Choroid plexus epithelial cell (primary cell): ENCODE data around the gene PCSK9.

Source experiments
- DNase-seq: peaks from one replicate; pipeline ENCODE4 v3.0.0-alpha.2; 2010; ENCODE audit warnings: low read depth
- H3K4me3 ChIP-seq: 2 replicates; pipeline ENCODE4 v1.5.1; 2011; ENCODE audit warnings: low read depth, mild to moderate bottlenecking, control low read depth, low read length, moderate library complexity
- TF ChIP-seq, protein P1 (sequence below): conservative IDR thresholded peaks from 2 replicates; pipeline ENCODE4 v1.5.1; 2011; ENCODE audit warnings: low read depth, mild to moderate bottlenecking, control low read depth, inconsistent platforms, low read length, moderate library complexity

PCSK9 gene

DNA sequence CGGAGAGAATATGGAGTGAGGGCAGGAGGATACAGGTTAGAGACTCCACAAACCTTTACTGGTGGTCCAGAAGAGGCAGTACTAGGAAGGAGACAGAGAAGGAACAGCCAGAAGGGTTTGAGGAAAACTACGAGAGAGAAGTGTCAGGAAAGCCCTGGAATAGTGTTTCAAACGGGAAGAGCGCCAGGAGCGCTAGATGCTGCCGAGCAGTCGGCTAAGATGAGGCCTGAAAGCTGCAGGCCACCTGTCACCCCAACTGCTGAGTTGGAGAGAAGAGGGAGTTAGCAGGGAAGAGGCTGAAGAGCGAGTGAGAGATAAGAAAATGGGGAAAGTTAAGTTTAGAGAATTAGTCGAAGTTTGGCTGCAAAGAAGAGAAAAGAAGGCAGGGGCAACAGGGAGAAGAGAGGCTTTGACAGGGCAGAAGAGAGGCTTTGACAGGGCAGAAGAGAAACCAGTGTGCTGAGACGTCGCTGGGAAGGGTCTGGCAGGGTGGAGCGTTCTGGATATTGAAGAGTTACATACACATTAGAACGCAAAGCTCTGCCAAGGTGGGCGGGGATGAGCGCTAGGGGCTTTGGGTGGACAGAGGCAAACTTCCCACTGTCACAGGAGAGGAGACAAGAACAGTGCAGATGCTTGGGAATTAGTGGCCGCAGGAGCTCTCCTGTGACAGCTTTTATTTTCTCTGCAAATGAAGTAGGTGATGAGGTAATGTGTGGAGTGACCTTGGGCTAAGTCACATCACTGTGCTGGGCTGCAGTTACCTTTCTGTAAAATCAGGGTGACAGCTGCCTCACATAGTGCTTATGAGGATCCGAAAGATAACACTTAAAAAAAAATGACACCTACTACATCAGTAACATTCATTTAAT, 31.2 kb downstream of the PCSK9 start:
- TF ChIP-seq, protein P1, sequence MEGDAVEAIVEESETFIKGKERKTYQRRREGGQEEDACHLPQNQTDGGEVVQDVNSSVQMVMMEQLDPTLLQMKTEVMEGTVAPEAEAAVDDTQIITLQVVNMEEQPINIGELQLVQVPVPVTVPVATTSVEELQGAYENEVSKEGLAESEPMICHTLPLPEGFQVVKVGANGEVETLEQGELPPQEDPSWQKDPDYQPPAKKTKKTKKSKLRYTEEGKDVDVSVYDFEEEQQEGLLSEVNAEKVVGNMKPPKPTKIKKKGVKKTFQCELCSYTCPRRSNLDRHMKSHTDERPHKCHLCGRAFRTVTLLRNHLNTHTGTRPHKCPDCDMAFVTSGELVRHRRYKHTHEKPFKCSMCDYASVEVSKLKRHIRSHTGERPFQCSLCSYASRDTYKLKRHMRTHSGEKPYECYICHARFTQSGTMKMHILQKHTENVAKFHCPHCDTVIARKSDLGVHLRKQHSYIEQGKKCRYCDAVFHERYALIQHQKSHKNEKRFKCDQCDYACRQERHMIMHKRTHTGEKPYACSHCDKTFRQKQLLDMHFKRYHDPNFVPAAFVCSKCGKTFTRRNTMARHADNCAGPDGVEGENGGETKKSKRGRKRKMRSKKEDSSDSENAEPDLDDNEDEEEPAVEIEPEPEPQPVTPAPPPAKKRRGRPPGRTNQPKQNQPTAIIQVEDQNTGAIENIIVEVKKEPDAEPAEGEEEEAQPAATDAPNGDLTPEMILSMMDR, result no peak
- no peak overlapping the region for H3K4me3 ChIP-seq
- DNase-seq, result no peak

DNA sequence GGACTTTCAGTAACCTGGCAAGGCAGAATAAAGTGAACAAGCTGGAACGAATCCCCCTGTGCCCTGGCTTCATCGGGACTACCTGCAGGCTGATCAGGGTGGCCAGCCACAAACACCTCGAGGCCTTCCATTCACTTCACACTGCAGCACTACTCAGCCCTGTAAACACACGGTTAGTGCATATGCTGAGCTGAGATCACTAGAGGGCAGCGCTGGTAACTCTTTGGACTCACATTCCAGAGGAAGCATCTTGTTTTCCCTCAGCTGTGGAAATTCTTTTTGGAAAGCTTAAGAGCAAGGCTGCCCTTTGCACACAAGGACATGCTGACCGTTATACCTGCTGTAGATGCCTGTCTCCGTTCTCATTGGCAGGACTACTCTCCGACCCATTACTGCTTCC, 32.1 kb downstream of the PCSK9 start:
- TF ChIP-seq, protein P1, result peak; percentile 75
- peak; percentile 86 for DNase-seq
- H3K4me3 ChIP-seq, result no peak overlapping the region

DNA sequence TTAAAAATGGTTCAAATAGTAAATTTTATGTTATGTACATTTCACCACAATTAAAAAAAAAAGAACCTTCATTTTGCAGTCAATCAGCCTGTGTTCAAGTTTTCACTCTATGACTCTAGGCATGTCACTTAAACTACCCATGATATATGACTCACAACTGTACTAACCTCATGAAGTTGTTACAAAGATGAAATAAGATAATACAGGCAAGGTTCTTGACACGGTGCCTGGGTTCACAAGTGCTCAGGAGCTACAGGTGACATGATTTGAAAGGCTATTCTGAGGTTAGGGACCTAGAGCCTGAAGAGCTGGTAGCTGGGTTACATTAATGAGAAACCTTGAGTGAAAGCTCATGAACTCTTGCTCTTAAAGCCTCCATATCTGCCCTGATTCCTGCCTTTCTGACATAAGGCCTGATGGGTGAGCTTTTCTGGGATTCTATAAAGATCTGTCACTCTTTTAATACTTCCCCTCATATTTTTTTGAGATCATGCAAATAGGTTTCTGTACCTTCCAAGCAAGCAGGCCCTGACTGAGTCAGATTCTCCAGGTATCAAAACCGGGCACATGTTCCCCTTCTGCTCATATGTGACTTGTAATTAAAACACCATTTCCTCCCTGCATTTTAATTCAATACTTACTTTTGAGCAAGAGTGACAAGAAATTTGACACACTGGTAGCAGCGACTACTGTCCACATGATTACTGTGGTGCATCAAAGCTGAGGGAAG, 34.0 kb downstream of the PCSK9 start:
- TF ChIP-seq, protein P1, result no peak
- no peak for DNase-seq
- no peak overlapping the region for H3K4me3 ChIP-seq

DNA sequence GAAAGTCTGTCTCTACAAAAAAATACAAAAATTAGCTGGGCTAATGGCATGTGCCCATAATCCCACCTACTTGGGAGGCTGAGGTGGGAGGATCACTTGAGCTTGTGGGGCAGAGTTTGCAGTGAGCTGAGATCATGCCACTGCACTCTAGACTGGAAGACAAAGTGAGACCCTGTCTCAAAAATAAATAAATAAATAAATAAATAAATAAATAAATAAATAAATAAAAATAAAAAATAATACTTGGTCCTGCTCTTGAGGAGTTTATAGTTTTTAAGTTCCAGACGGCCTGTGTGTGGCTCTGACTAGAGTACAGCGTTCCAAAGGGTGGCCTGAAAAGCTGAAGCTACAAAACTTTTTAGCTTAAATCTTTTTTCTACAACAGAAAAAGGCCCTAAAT, 35.1 kb downstream of the PCSK9 start:
- no peak for DNase-seq
- H3K4me3 ChIP-seq, result no peak overlapping the region
- TF ChIP-seq, protein P1, result no peak

DNA sequence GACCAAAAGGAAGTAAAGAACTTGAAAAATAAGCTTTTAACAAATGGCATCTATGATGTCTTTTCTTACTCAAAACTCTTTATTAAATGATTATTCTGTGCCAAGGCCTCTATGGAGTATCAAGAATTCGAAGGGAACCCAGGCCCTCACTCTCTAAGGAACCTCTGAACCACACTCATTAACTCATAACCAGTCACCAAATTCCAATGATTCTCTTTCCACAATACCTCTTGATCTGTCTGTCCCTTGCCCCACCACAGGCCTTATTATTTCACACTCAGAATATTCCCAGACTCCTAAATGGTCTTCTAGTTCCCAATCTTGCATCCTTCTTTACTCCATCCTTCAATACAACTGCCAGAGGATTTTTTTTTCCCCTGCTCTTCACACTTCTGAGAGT, 37.0 kb downstream of the PCSK9 start:
- no peak for DNase-seq
- H3K4me3 ChIP-seq, result no peak overlapping the region
- TF ChIP-seq, protein P1, result no peak

DNA sequence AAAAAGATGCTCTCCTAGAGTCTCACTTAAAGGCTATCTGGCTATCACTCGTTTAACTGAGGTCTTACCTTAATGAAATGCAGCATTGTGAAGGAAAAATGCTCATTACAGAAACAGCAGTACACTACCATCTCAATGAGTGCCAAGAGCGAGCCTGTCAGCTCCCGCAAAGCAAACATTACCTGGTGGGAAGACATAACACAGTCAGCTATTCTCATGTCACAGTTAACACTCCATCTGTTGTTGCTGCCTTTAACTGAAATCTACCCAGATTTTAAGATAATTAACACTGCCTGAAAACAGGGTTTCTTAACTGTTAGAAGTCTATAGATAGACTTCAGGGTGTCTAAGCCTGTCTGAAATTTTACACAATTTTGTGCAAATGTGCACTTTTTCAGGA, 39.1 kb downstream of the PCSK9 start:
- no peak overlapping the region for H3K4me3 ChIP-seq
- TF ChIP-seq, protein P1, result no peak
- no peak for DNase-seq
